ENCODE measurements around the gene NEURL1. TPM values are rescaled to one million over a fixed set of nuclear protein-coding genes. Genes with fewer than 3 reads are reported as not detected.

Gene NEURL1
- total RNA-seq, 1 donor from 2014 or later = 2.5 TPM

GRCh38 chr10:103470761-103471653 lies 22.5 kb upstream of the NEURL1 start:
- Mint-ChIP-seq H3K27me3 (ENCODE audit: unreplicated experiment) (no peaks in the 10 kb centered on the region), H3K36me3 (ENCODE audit: unreplicated experiment) (no peaks in the 10 kb centered on the region), H3K4me3 (ENCODE audit: unreplicated experiment) (no peak overlapping the region), H3K4me1 (ENCODE audit: unreplicated experiment) (peaks cover 20% of the 10 kb centered on the region), H3K9me3 (ENCODE audit: unreplicated experiment) (no peaks in the 10 kb centered on the region), H3K27ac (ENCODE audit: unreplicated experiment) (no peak overlapping the region)
- no peak for DNase-seq (ENCODE audit: extremely low spot score, unreplicated experiment)
- TF ChIP-seq, protein P1, sequence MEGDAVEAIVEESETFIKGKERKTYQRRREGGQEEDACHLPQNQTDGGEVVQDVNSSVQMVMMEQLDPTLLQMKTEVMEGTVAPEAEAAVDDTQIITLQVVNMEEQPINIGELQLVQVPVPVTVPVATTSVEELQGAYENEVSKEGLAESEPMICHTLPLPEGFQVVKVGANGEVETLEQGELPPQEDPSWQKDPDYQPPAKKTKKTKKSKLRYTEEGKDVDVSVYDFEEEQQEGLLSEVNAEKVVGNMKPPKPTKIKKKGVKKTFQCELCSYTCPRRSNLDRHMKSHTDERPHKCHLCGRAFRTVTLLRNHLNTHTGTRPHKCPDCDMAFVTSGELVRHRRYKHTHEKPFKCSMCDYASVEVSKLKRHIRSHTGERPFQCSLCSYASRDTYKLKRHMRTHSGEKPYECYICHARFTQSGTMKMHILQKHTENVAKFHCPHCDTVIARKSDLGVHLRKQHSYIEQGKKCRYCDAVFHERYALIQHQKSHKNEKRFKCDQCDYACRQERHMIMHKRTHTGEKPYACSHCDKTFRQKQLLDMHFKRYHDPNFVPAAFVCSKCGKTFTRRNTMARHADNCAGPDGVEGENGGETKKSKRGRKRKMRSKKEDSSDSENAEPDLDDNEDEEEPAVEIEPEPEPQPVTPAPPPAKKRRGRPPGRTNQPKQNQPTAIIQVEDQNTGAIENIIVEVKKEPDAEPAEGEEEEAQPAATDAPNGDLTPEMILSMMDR (IDR thresholded peaks at IDR 0.05) = no peak

GRCh38 chr10:103472005-103472404 lies 21.5 kb upstream of the NEURL1 start:
- Mint-ChIP-seq H3K4me3 (ENCODE audit: unreplicated experiment) (no peak overlapping the region), H3K4me1 (ENCODE audit: unreplicated experiment) (peaks cover 14% of the 10 kb centered on the region), H3K9me3 (ENCODE audit: unreplicated experiment) (no peaks in the 10 kb centered on the region), H3K27ac (ENCODE audit: unreplicated experiment) (no peak overlapping the region), H3K36me3 (ENCODE audit: unreplicated experiment) (no peaks in the 10 kb centered on the region), H3K27me3 (ENCODE audit: unreplicated experiment) (no peaks in the 10 kb centered on the region)
- TF ChIP-seq, protein P1 (IDR thresholded peaks at IDR 0.05) = no peak
- DNase-seq (ENCODE audit: extremely low spot score, unreplicated experiment) = no peak

- Mint-ChIP-seq H3K27ac (ENCODE audit: unreplicated experiment) (no peak overlapping the region), H3K27me3 (ENCODE audit: unreplicated experiment) (no peaks in the 10 kb centered on the region), H3K9me3 (ENCODE audit: unreplicated experiment) (no peaks in the 10 kb centered on the region), H3K4me1 (ENCODE audit: unreplicated experiment) (peaks cover 12% of the 10 kb centered on the region), H3K36me3 (ENCODE audit: unreplicated experiment) (no peaks in the 10 kb centered on the region), H3K4me3 (ENCODE audit: unreplicated experiment) (no peak overlapping the region)
- DNase-seq (ENCODE audit: extremely low spot score, unreplicated experiment) = no peak
- TF ChIP-seq, protein P1 (IDR thresholded peaks at IDR 0.05) = no peak
These were observed 20.2 kb upstream of the NEURL1 start for GRCh38 chr10:103473261-103473671.

- TF ChIP-seq, protein P1 (IDR thresholded peaks at IDR 0.05) = no peak
- Mint-ChIP-seq H3K36me3 (ENCODE audit: unreplicated experiment) (no peaks in the 10 kb centered on the region), H3K27ac (ENCODE audit: unreplicated experiment) (no peak overlapping the region), H3K4me3 (ENCODE audit: unreplicated experiment) (no peak overlapping the region), H3K9me3 (ENCODE audit: unreplicated experiment) (no peaks in the 10 kb centered on the region), H3K27me3 (ENCODE audit: unreplicated experiment) (no peaks in the 10 kb centered on the region), H3K4me1 (ENCODE audit: unreplicated experiment) (peaks cover 15% of the 10 kb centered on the region)
- DNase-seq (ENCODE audit: extremely low spot score, unreplicated experiment) = no peak
These were observed 19.4 kb upstream of the NEURL1 start for GRCh38 chr10:103474077-103474476.

DNA sequence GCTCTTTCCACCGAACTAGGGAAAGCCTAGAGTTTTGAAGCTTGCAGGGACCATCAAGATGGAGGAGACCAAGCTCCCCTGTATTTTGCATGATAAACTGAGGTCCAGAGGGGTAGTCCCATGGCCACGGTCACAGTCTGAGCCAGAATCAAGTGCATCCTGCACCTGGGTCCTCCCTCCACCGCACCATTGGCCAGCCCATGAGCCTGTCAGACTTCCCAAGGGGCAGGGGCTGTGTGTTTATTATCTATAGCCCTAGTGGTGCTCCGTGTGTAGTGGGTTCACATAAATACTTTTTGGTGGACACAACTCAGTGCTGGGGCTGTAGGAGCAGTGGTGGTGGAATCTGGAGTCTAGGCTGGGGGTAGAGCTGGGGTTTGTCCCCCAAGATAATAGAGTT lies 18.1 kb upstream of the NEURL1 start:
- TF ChIP-seq, protein P1 (IDR thresholded peaks at IDR 0.05) = no peak
- no peaks in the 10 kb centered on the region for H3K27me3 Mint-ChIP-seq (ENCODE audit: unreplicated experiment)
- DNase-seq (ENCODE audit: extremely low spot score, unreplicated experiment) = no peak
- H3K4me3 Mint-ChIP-seq (ENCODE audit: unreplicated experiment) = no peak overlapping the region
- peaks cover 19% of the 10 kb centered on the region for H3K4me1 Mint-ChIP-seq (ENCODE audit: unreplicated experiment)
- H3K27ac Mint-ChIP-seq (ENCODE audit: unreplicated experiment) = no peak overlapping the region
- no peaks in the 10 kb centered on the region for H3K9me3 Mint-ChIP-seq (ENCODE audit: unreplicated experiment)
- H3K36me3 Mint-ChIP-seq (ENCODE audit: unreplicated experiment) = no peaks in the 10 kb centered on the region

All from osteocyte (in vitro differentiated cells).